Parathyroid adenoma (tissue), 2 donors: ENCODE results near the gene FRAT1.
A peak's percentile ranks its signal among the peaks of the same experiment; 100 is the strongest.

Experiments
- H2AFZ ChIP-seq: fragments of 300-600 bp; sonication (generic); one replicate; pipeline ENCODE4 v1.7.0; 2017; ENCODE audit warnings: antibody characterized with exemption, mild to moderate bottlenecking
- H3K27ac ChIP-seq: fragments of 300-600 bp; sonication (generic); one replicate; pipeline ENCODE4 v1.7.0; 2017
- H3K27me3 ChIP-seq: fragments of 300-600 bp; sonication (generic); one replicate; pipeline ENCODE4 v1.7.0; 2017; ENCODE audit warnings: low read length; ENCODE audit not compliant: control insufficient read depth, insufficient read depth
- H3K36me3 ChIP-seq: fragments of 300-600 bp; sonication (generic); one replicate; pipeline ENCODE4 v1.7.0; 2017; ENCODE audit warnings: low read length; ENCODE audit not compliant: control insufficient read depth, insufficient read depth
- H3K4me1 ChIP-seq: fragments of 300-600 bp; sonication (generic); one replicate; pipeline ENCODE4 v1.7.0; 2017; ENCODE audit warnings: control low read depth
- H3K4me2 ChIP-seq: fragments of 300-600 bp; sonication (generic); one replicate; pipeline ENCODE4 v1.7.0; 2017; ENCODE audit warnings: low read length
- H3K4me3 ChIP-seq: fragments of 300-600 bp; sonication (generic); one replicate; pipeline ENCODE4 v1.7.0; 2017; ENCODE audit warnings: low read depth, low read length
- H3K79me2 ChIP-seq: fragments of 300-600 bp; sonication (generic); one replicate; pipeline ENCODE4 v1.7.0; 2017; ENCODE audit warnings: control low read depth
- H3K9ac ChIP-seq: fragments of 300-600 bp; sonication (generic); one replicate; pipeline ENCODE4 v1.7.0; 2017; ENCODE audit warnings: mild to moderate bottlenecking
- H3K9me3 ChIP-seq: fragments of 300-600 bp; sonication (generic); one replicate; pipeline ENCODE4 v1.7.0; 2017; ENCODE audit warnings: low read length; ENCODE audit not compliant: control insufficient read depth
- TF ChIP-seq, protein P1 (sequence below): fragments of 300-600 bp; sonication (generic); IDR thresholded peaks from one replicate; pipeline ENCODE4 v1.7.0; 2017; ENCODE audit warnings: antibody characterized with exemption, mild to moderate bottlenecking
- donor health status: primary hyperparathyroidism.

Gene FRAT1

GRCh38 chr10:97329766-97330165, 10.7 kb downstream of the FRAT1 start:
- Histone ChIP-seq H3K27ac (no peak overlapping the region), H3K27me3 (no peaks in the 10 kb centered on the region), H2AFZ (no peak overlapping the region), H3K36me3 (no peaks in the 10 kb centered on the region), H3K9ac (no peak overlapping the region), H3K79me2 (peaks cover 11% of the 10 kb centered on the region), H3K4me3 (no peak overlapping the region), H3K9me3 (no peaks in the 10 kb centered on the region), H3K4me2 (no peak overlapping the region), H3K4me1 (peaks cover 14% of the 10 kb centered on the region)
- TF ChIP-seq, protein P1, sequence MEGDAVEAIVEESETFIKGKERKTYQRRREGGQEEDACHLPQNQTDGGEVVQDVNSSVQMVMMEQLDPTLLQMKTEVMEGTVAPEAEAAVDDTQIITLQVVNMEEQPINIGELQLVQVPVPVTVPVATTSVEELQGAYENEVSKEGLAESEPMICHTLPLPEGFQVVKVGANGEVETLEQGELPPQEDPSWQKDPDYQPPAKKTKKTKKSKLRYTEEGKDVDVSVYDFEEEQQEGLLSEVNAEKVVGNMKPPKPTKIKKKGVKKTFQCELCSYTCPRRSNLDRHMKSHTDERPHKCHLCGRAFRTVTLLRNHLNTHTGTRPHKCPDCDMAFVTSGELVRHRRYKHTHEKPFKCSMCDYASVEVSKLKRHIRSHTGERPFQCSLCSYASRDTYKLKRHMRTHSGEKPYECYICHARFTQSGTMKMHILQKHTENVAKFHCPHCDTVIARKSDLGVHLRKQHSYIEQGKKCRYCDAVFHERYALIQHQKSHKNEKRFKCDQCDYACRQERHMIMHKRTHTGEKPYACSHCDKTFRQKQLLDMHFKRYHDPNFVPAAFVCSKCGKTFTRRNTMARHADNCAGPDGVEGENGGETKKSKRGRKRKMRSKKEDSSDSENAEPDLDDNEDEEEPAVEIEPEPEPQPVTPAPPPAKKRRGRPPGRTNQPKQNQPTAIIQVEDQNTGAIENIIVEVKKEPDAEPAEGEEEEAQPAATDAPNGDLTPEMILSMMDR = no peak

DNA sequence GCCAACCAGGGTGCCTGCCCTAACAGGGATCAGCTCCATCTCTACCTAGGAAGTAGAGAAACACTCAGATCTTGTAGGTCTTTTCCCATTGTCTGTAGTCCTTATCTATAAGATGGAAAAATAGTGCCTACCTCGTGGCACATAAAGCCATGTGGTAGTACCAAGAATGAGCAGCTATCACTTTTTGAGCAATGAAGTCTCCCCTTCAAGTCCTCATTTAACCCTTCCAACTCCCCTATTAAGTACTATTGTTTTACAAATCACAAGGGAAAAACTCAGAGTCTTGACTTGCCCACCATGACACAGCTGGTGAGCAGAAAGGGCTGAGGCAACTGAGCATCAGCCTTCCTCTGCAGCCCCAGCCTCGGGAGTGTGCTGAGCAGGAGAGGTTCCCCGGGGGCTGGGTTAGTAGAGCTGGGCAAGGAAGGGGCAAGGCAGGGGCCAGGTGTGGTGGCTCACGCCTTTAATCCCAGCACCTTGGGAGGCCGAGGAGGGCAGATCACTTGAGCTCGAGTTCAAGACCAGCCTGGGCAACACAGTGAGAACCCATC, 12.2 kb downstream of the FRAT1 start:
- H3K4me1 ChIP-seq = peaks cover 18% of the 10 kb centered on the region
- no peaks in the 10 kb centered on the region for H3K9me3 ChIP-seq
- no peaks in the 10 kb centered on the region for H3K27me3 ChIP-seq
- no peak overlapping the region for H3K27ac ChIP-seq
- TF ChIP-seq, protein P1 = no peak
- H3K4me3 ChIP-seq = no peak overlapping the region
- H2AFZ ChIP-seq = no peak overlapping the region
- no peaks in the 10 kb centered on the region for H3K36me3 ChIP-seq
- peak overlapping the region; percentile 92 for H3K4me2 ChIP-seq
- H3K79me2 ChIP-seq = peaks cover 11% of the 10 kb centered on the region
- no peak overlapping the region for H3K9ac ChIP-seq

DNA sequence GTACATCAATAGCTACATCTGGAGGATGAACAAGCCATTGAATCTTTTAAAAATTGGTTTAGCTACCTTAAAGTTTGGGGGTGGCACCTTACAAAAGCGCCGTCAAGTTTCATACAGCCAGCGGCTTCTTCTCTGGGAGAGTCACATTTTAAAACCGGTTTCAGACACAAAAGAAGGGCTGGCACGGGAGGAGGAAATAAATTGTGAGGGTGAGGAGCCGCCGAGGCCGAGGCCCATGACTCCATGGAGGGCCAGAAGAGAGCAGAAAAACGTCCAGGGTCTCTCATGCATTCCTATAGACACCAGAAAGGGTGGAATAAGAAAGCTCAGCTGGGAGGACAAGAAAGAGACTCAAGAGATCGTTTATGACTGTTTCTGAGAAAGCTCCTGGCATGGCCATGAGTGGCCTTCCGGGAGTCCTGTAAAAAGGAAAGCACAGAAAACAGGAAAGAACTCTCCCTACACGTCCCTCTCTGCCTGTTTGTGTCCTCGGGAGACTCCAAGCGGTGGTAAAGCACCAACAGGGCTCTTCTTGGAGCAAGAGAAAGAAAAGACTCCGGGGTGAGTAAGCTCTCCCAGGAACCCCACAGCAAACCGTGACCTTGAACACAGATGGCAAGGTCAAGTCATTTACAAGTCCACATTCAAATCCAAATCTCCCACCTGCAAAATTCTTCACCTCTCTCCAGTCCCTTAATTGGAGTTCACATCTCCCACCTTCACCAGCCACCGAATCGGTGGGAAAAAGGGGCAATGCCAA, 13.7 kb downstream of the FRAT1 start:
- Histone ChIP-seq H2AFZ (peak overlapping the region; percentile 88), H3K9me3 (no peaks in the 10 kb centered on the region), H3K27ac (peak overlapping the region; percentile 82), H3K79me2 (peaks cover 7% of the 10 kb centered on the region), H3K4me1 (peaks cover 22% of the 10 kb centered on the region), H3K27me3 (no peaks in the 10 kb centered on the region), H3K4me2 (peak overlapping the region; percentile 92), H3K36me3 (no peaks in the 10 kb centered on the region), H3K4me3 (peak overlapping the region; percentile 75), H3K9ac (peak overlapping the region; percentile 63)
- TF ChIP-seq, protein P1 = peak; percentile 35

GRCh38 chr10:97333351-97333600, 14.2 kb downstream of the FRAT1 start:
- Histone ChIP-seq H3K4me1 (peaks cover 22% of the 10 kb centered on the region), H3K4me2 (peak overlapping the region; percentile 92), H3K9me3 (no peaks in the 10 kb centered on the region), H3K4me3 (peak overlapping the region; percentile 75), H2AFZ (peak overlapping the region; percentile 88), H3K27me3 (no peaks in the 10 kb centered on the region), H3K27ac (peak overlapping the region; percentile 82), H3K36me3 (no peaks in the 10 kb centered on the region), H3K9ac (no peak overlapping the region), H3K79me2 (peaks cover 7% of the 10 kb centered on the region)
- TF ChIP-seq, protein P1 = no peak
